Right lobe of liver (tissue), 6 donors: Measurements from ENCODE around the gene HOXA2. TPM values are rescaled to one million over a fixed set of nuclear protein-coding genes. Genes with fewer than 3 reads are reported as not detected.
A peak's percentile ranks its signal among the peaks of the same experiment; 100 is the strongest.

Experiments
- ATAC-seq, 4 donors: fragments of 200-7000 bp; cut with Tn5 transposase; one replicate each; pipeline ENCODE4 v1.9.1; 2020; ENCODE audit warnings: mild to moderate bottlenecking in 4 of 4, moderate library complexity in 4 of 4
- DNase-seq, 3 donors: peaks; one replicate each; pipeline ENCODE4 v3.0.0-alpha.2; 2020
- H3K27ac ChIP-seq, 3 donors: fragments of 200-600 bp; one replicate each; pipeline ENCODE4 v1.8.0; 2022
- H3K27me3 ChIP-seq, 2 donors: fragments of 200-600 bp; one replicate each; pipeline ENCODE4 v1.8.0; 2022
- H3K36me3 ChIP-seq, 4 donors: fragments of 200-600 bp; sonication (generic) in 1 of 4; one replicate each; pipeline versions ENCODE4 v1.5.1 to v1.8.0; 2017 to 2022; ENCODE audit warnings: control low read depth in 1 of 4
- H3K4me1 ChIP-seq, 4 donors: fragments of 200-600 bp; sonication (generic) in 1 of 4; one replicate each; pipeline versions ENCODE4 v1.5.1 to v1.8.0; 2017 to 2022; ENCODE audit warnings: control low read depth in 1 of 4
- H3K4me3 ChIP-seq, 3 donors: fragments of 200-600 bp; one replicate each; pipeline ENCODE4 v1.8.0; 2022
- H3K9me3 ChIP-seq, 4 donors: fragments of 200-600 bp; sonication (generic) in 1 of 4; one replicate each; pipeline versions ENCODE4 v1.5.1 to v1.8.0; 2017 to 2022; ENCODE audit warnings: control low read depth in 1 of 4
- POLR2A ChIP-seq: fragments of 450-650 bp; IDR thresholded peaks from one replicate; pipeline ENCODE4 v1.6.1; 2017; ENCODE audit warnings: antibody characterized with exemption, mild to moderate bottlenecking
- WGBS: methylation state at CpG from one replicate; pipeline ENCODE4 v1.1.6; 2018; ENCODE audit warnings: low coverage, low lambda C conversion rate; ENCODE audit not compliant: insufficient coverage; ENCODE audit errors: missing lambda C conversion rate; 5-methylcytosine and 5-hydroxymethylcytosine counted together
- intact Hi-C, 2 donors: fragments of 100-400 bp; cut with DNase I; formaldehyde crosslinking; loops; one replicate each; pipeline versions ENCODE4 v1.11.2 to v1.14.1; 2022
- total RNA-seq, 6 experiments: library from RNA; depleted of rRNA in 2 of 6; stranded (reverse); fragments of >200 nt in 2 of 6; fragmentation: NEBNext Ultra II Directional in 3 of 6; extraction: Animal tissue kit (Norgen Biotek cat#: 25700) in 3 of 6; gene quantifications; one replicate each; pipeline versions ENCODE4 v1.1.0 to v1.2.4, GENCODE V29; 2016 to 2023
- TF ChIP-seq, protein P1 (sequence below), 4 donors: fragments of 200-600 bp in 3 of 4; fragments of 450-650 bp in 1 of 4; IDR thresholded peaks; one replicate each; pipeline versions ENCODE4 v1.5.1 to v1.8.0; 2016 to 2022; ENCODE audit warnings: antibody characterized with exemption in 4 of 4, mild to moderate bottlenecking in 2 of 4
- donor health status: DM: no; HTN: yes; CAD: no.
- donor health status: DM: no; HTN: no; CAD: no.
- donor health status: DM: no; HTN: no; CAD: no.
- donor health status: DM: no; HTN: yes; CAD: no.
- donor health status: DM: no; HTN: yes; CAD: no.

HOXA2 gene
- total RNA-seq, 6 experiments from 2014 or later = 0.16 to 0.19 (median 0.17) TPM; not detected in 3

DNA sequence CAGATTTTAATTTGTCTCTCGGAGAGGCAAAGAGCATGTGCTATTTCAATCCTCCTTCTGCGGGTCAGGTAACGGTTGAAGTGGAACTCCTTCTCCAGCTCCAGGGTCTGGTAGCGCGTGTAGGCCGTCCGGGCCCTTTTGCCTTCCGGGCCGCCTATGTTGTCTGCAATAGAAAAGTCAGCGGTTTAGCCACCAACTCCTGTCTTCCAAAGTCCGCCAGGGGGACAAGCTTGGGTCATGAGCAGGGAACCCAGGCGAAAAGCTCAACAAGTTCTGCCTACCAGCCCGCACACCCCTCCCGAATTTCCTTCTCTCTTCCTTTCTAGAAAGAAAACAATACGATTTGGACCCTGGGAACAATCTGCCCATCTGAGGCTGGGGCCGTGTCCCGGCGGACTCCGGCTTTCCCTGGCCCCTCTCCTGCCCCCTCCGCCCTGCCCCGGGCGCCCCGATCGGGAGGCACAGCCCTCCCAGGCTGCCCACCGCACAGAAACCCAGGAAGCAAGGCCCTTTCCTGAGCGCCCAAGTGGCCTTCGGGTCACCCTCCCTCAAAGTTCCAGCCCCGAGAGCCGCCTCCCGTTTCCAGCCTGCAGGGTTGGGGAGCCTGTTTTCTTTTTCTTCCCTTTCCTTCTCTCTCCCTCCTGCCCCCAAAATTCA lies 39.6 kb upstream of the HOXA2 start:
- ATAC-seq = peak; percentile 25 to 37 (median 32)
- WGBS = 14% methylated on average over 27 of the region's 30 CpGs
- Histone ChIP-seq H3K27ac (peak overlapping the region; percentile 35 to 69 (median 67)), H3K9me3 (no peaks in the 10 kb centered on the region), H3K4me3 (peak overlapping the region; percentile 28 to 46 (median 41)), H3K36me3 (no peaks in the 10 kb centered on the region), H3K4me1 (no peaks in the 10 kb centered on the region), H3K27me3 (peaks cover 5 to 70% of the 10 kb centered on the region in 2 donors)
- TF ChIP-seq, protein P1, sequence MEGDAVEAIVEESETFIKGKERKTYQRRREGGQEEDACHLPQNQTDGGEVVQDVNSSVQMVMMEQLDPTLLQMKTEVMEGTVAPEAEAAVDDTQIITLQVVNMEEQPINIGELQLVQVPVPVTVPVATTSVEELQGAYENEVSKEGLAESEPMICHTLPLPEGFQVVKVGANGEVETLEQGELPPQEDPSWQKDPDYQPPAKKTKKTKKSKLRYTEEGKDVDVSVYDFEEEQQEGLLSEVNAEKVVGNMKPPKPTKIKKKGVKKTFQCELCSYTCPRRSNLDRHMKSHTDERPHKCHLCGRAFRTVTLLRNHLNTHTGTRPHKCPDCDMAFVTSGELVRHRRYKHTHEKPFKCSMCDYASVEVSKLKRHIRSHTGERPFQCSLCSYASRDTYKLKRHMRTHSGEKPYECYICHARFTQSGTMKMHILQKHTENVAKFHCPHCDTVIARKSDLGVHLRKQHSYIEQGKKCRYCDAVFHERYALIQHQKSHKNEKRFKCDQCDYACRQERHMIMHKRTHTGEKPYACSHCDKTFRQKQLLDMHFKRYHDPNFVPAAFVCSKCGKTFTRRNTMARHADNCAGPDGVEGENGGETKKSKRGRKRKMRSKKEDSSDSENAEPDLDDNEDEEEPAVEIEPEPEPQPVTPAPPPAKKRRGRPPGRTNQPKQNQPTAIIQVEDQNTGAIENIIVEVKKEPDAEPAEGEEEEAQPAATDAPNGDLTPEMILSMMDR (IDR thresholded peaks at IDR 0.05) = no peak
- TF ChIP-seq POLR2A = no peak
- DNase-seq = no peak
- intact Hi-C loops = no loop called here

DNA sequence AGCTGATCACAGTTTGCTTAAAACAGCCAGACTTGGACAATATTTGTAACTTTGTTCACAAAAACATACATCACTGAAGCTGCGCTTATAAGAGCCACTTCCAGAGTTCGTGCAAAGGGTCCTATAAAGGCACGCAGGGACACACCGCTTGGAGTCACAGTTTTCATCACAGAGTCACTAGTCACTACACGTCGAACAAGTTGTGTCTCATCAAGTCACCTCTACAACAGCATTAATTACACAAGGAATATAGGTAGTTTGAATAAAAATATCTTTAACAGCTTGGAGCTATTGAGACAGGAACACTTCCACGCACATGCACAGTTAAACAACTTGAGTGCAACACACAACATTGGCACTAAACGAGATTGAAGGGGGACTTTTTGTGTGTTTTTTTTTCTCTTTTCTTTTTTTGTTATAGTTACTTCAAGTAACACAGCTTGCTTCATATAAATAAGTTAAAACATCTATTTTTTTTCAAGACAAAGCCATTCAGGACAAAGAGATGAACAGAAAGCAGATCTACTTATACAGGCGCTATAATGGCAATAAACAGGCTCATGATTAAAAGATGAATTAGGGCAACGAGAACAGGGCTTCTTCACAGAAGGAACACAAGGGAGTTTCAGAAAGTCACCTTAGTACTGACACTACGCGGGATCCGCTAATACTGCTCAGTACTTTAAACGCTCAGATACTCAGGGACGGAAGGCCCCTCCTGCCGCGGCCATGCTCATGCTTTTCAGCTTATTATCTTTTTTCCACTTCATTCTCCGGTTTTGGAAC lies 38.8 kb upstream of the HOXA2 start:
- 33% methylated on average over 18 of the region's 18 CpGs for WGBS
- H3K27me3 ChIP-seq = peaks cover 5 to 70% of the 10 kb centered on the region in 2 donors
- intact Hi-C loops = no loop called here

DNA sequence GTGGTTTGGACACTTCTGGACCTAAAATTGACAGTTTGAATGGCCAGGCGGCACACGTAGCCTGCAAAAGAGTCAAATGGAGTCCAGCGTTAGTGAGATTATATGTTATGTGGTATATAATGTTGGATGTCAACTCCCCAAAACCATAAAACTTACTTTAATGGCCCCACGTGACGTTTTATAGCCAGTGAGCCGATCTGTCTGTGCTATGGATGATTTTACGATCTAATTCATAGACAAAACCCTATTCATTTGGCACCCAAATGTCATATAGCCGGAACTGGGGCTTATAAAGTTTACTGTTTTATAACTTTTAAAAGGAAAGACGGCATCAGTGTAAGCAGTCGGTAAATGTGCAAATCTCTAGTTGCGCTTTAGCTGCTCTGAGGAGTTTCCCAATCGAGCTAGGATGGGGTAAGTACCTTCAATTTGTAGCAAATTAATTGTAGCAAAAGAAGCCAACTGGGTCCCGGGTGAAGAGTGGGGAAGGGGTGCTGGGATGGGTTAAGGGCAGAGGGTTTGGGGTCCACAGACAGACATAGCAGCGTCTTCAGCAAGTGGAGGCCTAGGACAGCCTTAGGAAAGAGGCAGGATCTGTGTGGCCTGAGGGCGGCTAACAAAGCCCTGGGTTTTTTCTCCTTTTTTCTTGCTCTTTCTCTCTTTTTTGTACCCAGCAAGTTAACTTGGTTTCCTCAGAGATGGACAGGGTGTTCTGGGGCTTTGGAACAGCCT lies 37.8 kb upstream of the HOXA2 start:
- Histone ChIP-seq H3K4me3 (no peak overlapping the region), H3K9me3 (no peaks in the 10 kb centered on the region), H3K27me3 (peaks cover 5 to 71% of the 10 kb centered on the region in 2 donors), H3K27ac (no peak overlapping the region), H3K36me3 (no peaks in the 10 kb centered on the region), H3K4me1 (no peaks in the 10 kb centered on the region)
- TF ChIP-seq, protein P1 (IDR thresholded peaks at IDR 0.05) = no peak
- TF ChIP-seq POLR2A = no peak
- no peak for DNase-seq
- intact Hi-C loops = no loop called here
- ATAC-seq = no peak
- 39% methylated on average over 14 of the region's 15 CpGs for WGBS

More for the DNA sequence above, 38.8 kb upstream of the HOXA2 start:
- TF ChIP-seq, protein P1 (IDR thresholded peaks at IDR 0.05) = no peak
- no peak for TF ChIP-seq POLR2A
- H3K4me3 ChIP-seq = peak overlapping the region in 1 of 3 donors; percentile 41
- DNase-seq (no peak), ATAC-seq (no peak)
- no peaks in the 10 kb centered on the region for H3K9me3 ChIP-seq
- H3K27ac ChIP-seq = no peak overlapping the region
- no peaks in the 10 kb centered on the region for H3K4me1 ChIP-seq
- no peaks in the 10 kb centered on the region for H3K36me3 ChIP-seq

DNA sequence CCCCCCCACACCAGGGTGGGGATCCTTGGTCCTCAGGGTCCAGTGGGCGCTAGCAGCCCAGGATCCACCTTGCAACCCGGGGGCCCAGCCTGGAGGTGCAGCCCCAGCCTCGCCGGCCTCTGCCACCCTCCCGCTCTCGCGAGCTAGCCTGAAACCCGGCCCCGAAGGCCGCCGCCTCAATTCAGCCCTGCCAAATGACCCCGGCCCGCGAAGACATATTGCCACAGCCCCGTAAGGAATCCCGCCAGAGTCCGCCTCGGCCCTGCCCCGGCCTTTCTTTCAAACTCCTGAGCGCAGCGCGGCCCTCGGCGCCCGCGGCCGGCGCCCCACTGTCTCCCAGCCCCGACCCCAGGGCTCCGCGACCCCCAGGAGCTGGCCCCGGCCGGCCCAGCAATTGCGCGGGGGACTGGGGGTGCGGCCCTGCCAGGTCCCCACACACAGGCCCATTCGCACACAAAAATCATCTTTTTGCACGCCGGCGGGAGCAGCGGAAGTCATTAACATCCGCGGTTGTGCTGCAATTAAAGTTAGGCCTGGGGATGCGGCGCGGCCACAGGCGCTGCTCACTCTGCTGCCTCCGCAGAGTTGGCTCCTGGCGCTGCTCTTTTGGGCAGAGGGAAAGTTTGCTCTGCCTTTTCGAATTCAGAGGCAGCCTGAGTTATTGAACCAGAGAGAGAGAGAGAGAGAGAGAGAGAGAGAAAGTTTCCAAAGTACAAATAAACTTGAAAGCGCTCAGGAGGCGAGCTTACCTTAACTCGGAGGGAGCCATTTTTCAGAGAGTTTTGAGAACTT lies 37.0 kb upstream of the HOXA2 start:
- 28% methylated on average over 21 of the region's 53 CpGs for WGBS
- Histone ChIP-seq H3K4me1 (no peaks in the 10 kb centered on the region), H3K9me3 (no peaks in the 10 kb centered on the region), H3K27ac (no peak overlapping the region), H3K27me3 (peaks cover 5 to 64% of the 10 kb centered on the region in 2 donors), H3K36me3 (no peaks in the 10 kb centered on the region), H3K4me3 (no peak overlapping the region)
- TF ChIP-seq, protein P1 (IDR thresholded peaks at IDR 0.05) = no peak
- TF ChIP-seq POLR2A = no peak
- intact Hi-C loops = no loop called here
- ATAC-seq = no peak
- DNase-seq = peak in 1 of 3 donors; percentile 53
